Natural killer cell (primary cell): ENCODE results near the gene BCL2. TPM values are rescaled to one million over a fixed set of nuclear protein-coding genes. Genes with fewer than 3 reads are reported as not detected.

ENCODE experiments used
- ATAC-seq, 3 donors: fragments of 150-1000 bp in 2 of 3; fragments of 200-7000 bp in 1 of 3; cut with Tn5 transposase; 1 replicate in 1 of 3; 2 replicates in 2 of 3; pipeline ENCODE4 v1.10.0; 2021; ENCODE audit warnings: mild to moderate bottlenecking in 2 of 3, moderate library complexity in 2 of 3
- DNase-seq, 2 donors: peaks; one replicate each; pipeline versions ENCODE4 v3.0.0 to v3.0.0-alpha.2; 2013 to 2021; ENCODE audit warnings: mixed read lengths in 1 of 2
- H3K27ac ChIP-seq: one replicate; pipeline ENCODE4 v1.5.1; 2013; ENCODE audit warnings: mild to moderate bottlenecking, low read length
- H3K27me3 ChIP-seq: one replicate; pipeline ENCODE4 v1.6.1; 2013; ENCODE audit warnings: low read length; ENCODE audit not compliant: control insufficient read depth, insufficient read depth
- H3K36me3 ChIP-seq: one replicate; pipeline ENCODE4 v1.6.1; 2013; ENCODE audit warnings: low read length; ENCODE audit not compliant: control insufficient read depth, insufficient read depth
- H3K4me1 ChIP-seq: one replicate; pipeline ENCODE4 v1.6.1; 2013; ENCODE audit warnings: low read length; ENCODE audit not compliant: control insufficient read depth, insufficient read depth
- H3K4me3 ChIP-seq: one replicate; pipeline ENCODE4 v1.5.1; 2013; ENCODE audit warnings: low read length
- H3K9me3 ChIP-seq: one replicate; pipeline ENCODE4 v1.6.1; 2013; ENCODE audit warnings: low read length; ENCODE audit not compliant: control insufficient read depth, insufficient read depth
- H3K27ac Mint-ChIP-seq, 2 donors: one replicate each; pipeline ENCODE4 v1.8.0; 2022; ENCODE audit warnings: mild to moderate bottlenecking in 2 of 2, mixed read lengths in 2 of 2, moderate library complexity in 1 of 2
- H3K27me3 Mint-ChIP-seq, 2 donors: one replicate each; pipeline ENCODE4 v1.8.0; 2022; ENCODE audit warnings: low read depth in 2 of 2, mixed read lengths in 2 of 2
- H3K36me3 Mint-ChIP-seq: one replicate; pipeline ENCODE4 v1.8.0; 2022; ENCODE audit warnings: mixed read lengths
- H3K4me1 Mint-ChIP-seq, 2 donors: one replicate each; pipeline ENCODE4 v1.8.0; 2022; ENCODE audit warnings: mixed read lengths in 2 of 2
- H3K4me3 Mint-ChIP-seq: one replicate; pipeline ENCODE4 v1.8.0; 2022; ENCODE audit warnings: mild to moderate bottlenecking, moderate library complexity, mixed read lengths
- H3K9me3 Mint-ChIP-seq, 2 donors: one replicate each; pipeline ENCODE4 v1.8.0; 2022; ENCODE audit warnings: mixed read lengths in 2 of 2
- CTCF ChIP-seq: fragments of 200-600 bp; IDR thresholded peaks from one replicate; pipeline ENCODE4 v1.8.0; 2022; ENCODE audit warnings: antibody characterized with exemption
- WGBS: methylation state at CpG from one replicate; pipeline ENCODE4 v1.1.7; 2013; ENCODE audit warnings: missing lambda C conversion rate; ENCODE audit not compliant: insufficient coverage; 5-methylcytosine and 5-hydroxymethylcytosine counted together
- intact Hi-C: fragments of 100-400 bp; cut with micrococcal nuclease; formaldehyde crosslinking; loops from one replicate; pipeline ENCODE4 v1.14.2; 2022
- total RNA-seq, 4 donors: library from RNA; stranded (reverse); fragments of 120-200 nt in 1 of 4; gene quantifications; one replicate each; pipeline versions ENCODE4 v1.2.3 to v1.2.4, GENCODE V29; 2013 to 2022

BCL2 gene
- total RNA-seq, 3 donors from 2014 or later (not counting 1 experiment from before 2014, with no cell fraction given): 28.2 to 64.2 (median 33.4) TPM

- no peaks in the 10 kb centered on the region for H3K9me3 Mint-ChIP-seq
- no peaks in the 10 kb centered on the region for H3K36me3 Mint-ChIP-seq
- no peak overlapping the region for H3K4me3 ChIP-seq
- peak overlapping the region in 1 of 2 donors; percentile 7 for H3K27ac Mint-ChIP-seq
- ATAC-seq (peak in 1 of 3 donors; percentile 24), DNase-seq (no peak)
- H3K27ac ChIP-seq: no peak overlapping the region
- H3K4me1 ChIP-seq: peaks cover 19% of the 10 kb centered on the region
- H3K27me3 ChIP-seq: no peaks in the 10 kb centered on the region
- no peaks in the 10 kb centered on the region for H3K36me3 ChIP-seq
- H3K27me3 Mint-ChIP-seq: no peaks in the 10 kb centered on the region
- H3K9me3 ChIP-seq: no peaks in the 10 kb centered on the region
- no peak overlapping the region for H3K4me3 Mint-ChIP-seq
- TF ChIP-seq CTCF: no peak
- intact Hi-C loops: no loop called here
- H3K4me1 Mint-ChIP-seq: peaks cover 41 to 44% of the 10 kb centered on the region in 2 donors
- WGBS: 90% methylated on average over 16 of the region's 16 CpGs
Measured at GRCh38 chr18:63258749-63259566, 60.6 kb downstream of the BCL2 start.

GRCh38 chr18:63257453-63257852, 62.1 kb downstream of the BCL2 start:
- H3K27me3 Mint-ChIP-seq: no peaks in the 10 kb centered on the region
- ATAC-seq (no peak), DNase-seq (no peak)
- H3K4me3 Mint-ChIP-seq: no peak overlapping the region
- Histone ChIP-seq H3K27ac (no peak overlapping the region), H3K36me3 (no peaks in the 10 kb centered on the region), H3K27me3 (no peaks in the 10 kb centered on the region), H3K9me3 (no peaks in the 10 kb centered on the region), H3K4me1 (peaks cover 19% of the 10 kb centered on the region), H3K4me3 (no peak overlapping the region)
- no peaks in the 10 kb centered on the region for H3K36me3 Mint-ChIP-seq
- no peak for TF ChIP-seq CTCF
- no peaks in the 10 kb centered on the region for H3K9me3 Mint-ChIP-seq
- 81% methylated on average over 5 of the region's 5 CpGs for WGBS
- H3K27ac Mint-ChIP-seq: no peak overlapping the region
- peaks cover 51 to 58% of the 10 kb centered on the region in 2 donors for H3K4me1 Mint-ChIP-seq
- intact Hi-C loops: no loop called here

- peak overlapping the region in 1 of 2 donors; percentile 57 for H3K27ac Mint-ChIP-seq
Measured at GRCh38 chr18:63255435-63255834, 64.1 kb downstream of the BCL2 start.

More at GRCh38 chr18:63255435-63255834, 64.1 kb downstream of the BCL2 start:
- no peaks in the 10 kb centered on the region for H3K9me3 ChIP-seq
- ATAC-seq (peak; percentile 20 to 34 (median 28)), DNase-seq (no peak)
- Mint-ChIP-seq H3K9me3 (no peaks in the 10 kb centered on the region), H3K4me1 (peaks cover 48 to 51% of the 10 kb centered on the region in 2 donors), H3K36me3 (no peaks in the 10 kb centered on the region), H3K4me3 (no peak overlapping the region), H3K27me3 (no peaks in the 10 kb centered on the region)
- H3K4me1 ChIP-seq: peaks cover 19% of the 10 kb centered on the region
- H3K27ac ChIP-seq: no peak overlapping the region
- no peak overlapping the region for H3K4me3 ChIP-seq
- 100% methylated on average over 2 of the region's 3 CpGs for WGBS
- TF ChIP-seq CTCF: no peak
- H3K27me3 ChIP-seq: no peaks in the 10 kb centered on the region
- H3K36me3 ChIP-seq: no peaks in the 10 kb centered on the region
- intact Hi-C loops: no loop called here
